GM19023 (cell line): ENCODE results near the gene CASP3.
"Not testable (repeated sequence)": the region's sequence is repeated elsewhere in the genome, so short reads cannot be mapped to it uniquely, and the experiment has no call there.

Source experiments
- ATAC-seq: cut with Tn5 transposase; IDR thresholded peaks from one replicate; pipeline ENCODE4 v1.9.1; 2021; ENCODE audit warnings: mild to moderate bottlenecking, moderate library complexity; ENCODE audit not compliant: unreplicated experiment

The CASP3 gene

DNA sequence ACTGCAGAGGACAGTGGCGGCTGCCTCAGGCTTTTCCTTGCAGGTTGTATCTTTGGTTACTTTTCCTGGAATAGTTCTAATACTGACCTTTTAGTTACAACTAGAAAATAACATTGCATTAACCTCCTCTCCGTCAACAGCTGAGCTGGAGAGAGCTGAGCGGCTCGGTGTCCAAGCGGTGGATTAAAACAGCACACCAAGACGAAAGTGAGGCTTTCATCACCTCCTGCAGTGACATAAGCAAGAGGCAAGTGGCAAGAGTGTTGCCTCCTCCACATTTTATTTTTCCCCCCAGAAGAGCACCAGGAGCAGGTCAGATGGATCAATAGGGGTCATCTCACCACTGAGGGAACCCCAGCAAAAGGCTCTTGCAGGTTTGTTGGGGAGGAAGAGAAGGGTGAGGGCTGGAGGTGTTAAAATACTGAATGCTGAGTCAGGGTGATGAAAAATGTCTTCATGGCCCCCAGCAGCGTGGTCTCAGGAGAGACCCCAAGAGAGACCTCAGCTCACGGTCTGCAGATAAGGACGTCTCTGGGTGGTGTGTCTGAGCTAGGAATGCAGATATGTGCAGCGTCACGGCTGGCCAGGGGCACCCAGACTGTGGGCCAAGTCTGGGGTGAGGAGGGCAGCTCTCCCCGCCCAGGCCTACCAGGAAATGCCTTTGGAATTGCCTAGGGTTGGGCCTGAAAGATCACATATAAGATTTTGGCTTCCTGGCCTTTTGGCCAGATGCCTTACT lies 50.3 kb downstream of the CASP3 start:
- no peak for ATAC-seq

GRCh38 chr4:184596617-184597185 lies 52.5 kb downstream of the CASP3 start:
- no peak for ATAC-seq

DNA sequence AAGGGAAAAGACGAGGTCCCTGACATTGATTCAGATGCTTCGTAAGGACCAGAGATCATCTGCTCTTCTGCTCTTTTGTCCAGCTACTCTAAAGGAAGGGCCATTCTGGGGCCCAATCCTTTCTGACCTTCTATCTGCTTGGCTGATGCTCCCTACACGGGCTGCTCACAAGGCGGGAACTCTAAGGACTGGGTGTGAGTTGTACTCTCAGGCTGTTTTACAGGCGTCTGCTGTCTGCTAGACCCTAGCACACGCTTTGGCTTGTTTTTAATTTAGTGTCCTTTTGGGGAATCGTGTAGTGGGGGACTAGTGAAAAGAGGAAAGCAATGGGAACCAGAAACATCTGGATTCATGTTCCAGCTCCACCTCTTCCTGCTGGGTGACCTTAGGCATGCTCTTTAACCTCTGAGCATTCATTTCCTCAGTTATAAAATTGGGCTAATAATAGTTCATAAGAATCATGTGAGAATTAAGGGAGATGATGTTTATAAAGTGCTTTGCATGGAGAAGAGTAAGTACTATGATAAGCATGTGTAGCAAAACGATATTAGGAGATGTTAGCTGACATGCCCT lies 53.1 kb downstream of the CASP3 start:
- ATAC-seq, result no peak

DNA sequence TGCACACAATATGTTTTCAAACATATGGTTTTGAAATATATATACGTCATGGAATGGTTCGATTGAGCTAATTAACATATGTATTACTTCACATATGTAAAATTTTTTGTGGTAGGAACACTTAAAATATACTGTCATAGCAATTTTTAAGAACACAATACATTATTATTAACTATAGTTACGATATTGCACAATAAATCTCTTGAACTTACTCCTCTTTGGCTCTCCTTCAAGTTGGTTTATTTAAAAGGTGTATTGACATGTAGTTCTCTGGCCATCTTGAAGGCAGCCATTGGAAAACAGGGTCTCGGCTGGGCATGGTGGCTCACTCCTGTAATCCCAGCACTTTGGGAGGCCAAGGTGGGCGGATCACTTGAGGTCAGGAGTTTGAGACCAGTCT lies 53.8 kb downstream of the CASP3 start:
- ATAC-seq, result no peak

GRCh38 chr4:184593461-184593860 lies 55.8 kb downstream of the CASP3 start:
- ATAC-seq, result no peak

DNA sequence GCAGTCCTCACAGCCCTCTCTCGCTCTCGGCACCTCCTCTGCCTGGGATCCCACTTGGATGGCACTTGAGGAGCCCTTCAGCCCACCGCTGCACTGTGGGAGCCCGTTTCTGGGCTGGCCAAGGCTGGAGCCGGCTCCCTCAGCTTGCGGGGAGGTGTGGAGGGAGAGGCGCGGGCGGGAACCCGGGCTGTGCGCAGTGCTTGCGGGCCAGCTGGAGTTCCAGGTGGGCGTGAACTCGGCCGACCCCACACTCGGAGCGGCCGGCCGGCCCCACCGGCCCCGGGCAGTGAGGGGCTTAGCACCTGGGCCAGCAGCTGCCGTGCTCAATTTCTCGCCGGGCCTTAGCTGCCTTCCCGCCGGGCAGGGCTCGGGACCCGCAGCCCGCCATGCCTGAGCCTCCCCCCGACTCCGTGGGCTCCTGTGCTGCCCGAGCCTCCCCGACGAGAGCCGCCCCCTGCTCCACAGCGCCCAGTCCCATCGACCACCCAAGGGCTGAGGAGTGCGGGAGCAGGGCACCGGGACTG lies 57.4 kb downstream of the CASP3 start:
- ATAC-seq, result not testable (repeated sequence)

GRCh38 chr4:184591070-184591677 lies 58.1 kb downstream of the CASP3 start:
- no peak for ATAC-seq

DNA sequence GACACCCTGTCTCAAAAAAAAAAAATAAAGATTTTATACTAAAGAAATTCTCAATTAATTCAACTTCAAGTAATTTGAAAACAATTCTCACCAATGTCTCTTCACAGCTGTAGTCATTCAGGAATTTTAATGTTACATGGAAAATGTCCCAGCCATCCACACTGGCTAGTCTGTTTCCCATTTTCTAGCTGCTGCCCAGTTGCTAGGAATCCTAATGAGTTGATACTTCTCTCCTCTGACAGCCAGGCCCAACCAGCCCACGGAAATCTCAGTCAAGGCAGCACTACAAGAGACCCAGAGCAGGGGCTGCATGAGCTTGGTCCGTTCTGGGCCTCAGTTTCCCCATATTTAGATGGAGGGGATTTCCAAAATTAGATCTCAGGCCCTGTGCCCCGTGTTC lies 59.1 kb downstream of the CASP3 start:
- no peak for ATAC-seq

- ATAC-seq, result no peak
Measured at GRCh38 chr4:184588893-184589292, 60.4 kb downstream of the CASP3 start.

GRCh38 chr4:184587701-184588100 lies 61.5 kb downstream of the CASP3 start:
- no peak for ATAC-seq

- no peak for ATAC-seq
Measured at GRCh38 chr4:184587221-184587620, 62.0 kb downstream of the CASP3 start.

GRCh38 chr4:184583738-184584502 lies 65.3 kb downstream of the CASP3 start:
- peak; percentile 62 for ATAC-seq
